Right lung (tissue), 10 donors: Measurements from ENCODE around the gene MRPL43. TPM values are rescaled to one million over a fixed set of nuclear protein-coding genes. Genes with fewer than 3 reads are reported as not detected.
"Not testable (repeated sequence)": the region's sequence is repeated elsewhere in the genome, so short reads cannot be mapped to it uniquely, and the experiment has no call there.

Experiments
- DNase-seq, 2 donors: peaks; one replicate each; pipeline ENCODE4 v3.0.0-alpha.2; 2013
- long read RNA-seq, 8 donors: transcript quantifications; one replicate each; lab custom pipeline, GENCODE V29; 2026
- polyA plus RNA-seq, 5 donors: library from polyadenylated mRNA; unstranded; fragments of 120-200 nt; gene quantifications; one replicate each; pipeline versions ENCODE4 v1.2.1 to v1.2.3, GENCODE V29; 2013; ENCODE audit warnings: inconsistent platforms in 1 of 5, low replicate concordance in 1 of 5; ENCODE audit not compliant: insufficient read length in 5 of 5, insufficient read depth in 1 of 5

Gene MRPL43
- polyA plus RNA-seq = 100 to 1,000 TPM in 2 of 5 donors, 10 to 100 TPM in 3; 72.7 to 128 (median 87.3) TPM
- long read RNA-seq, donor 1, transcript MRPL43-201 (5 exons, 747 nt) = minor isoform, 18 of 119 reads
- long read RNA-seq, donor 1, transcript MRPL43-213 (2 exons, 897 nt) = minor isoform, 11 of 119 reads
- long read RNA-seq, donor 1, transcript MRPL43-204 (6 exons, 894 nt) = minor isoform, 10 of 119 reads
- long read RNA-seq, donor 1, transcript MRPL43-203 (3 exons, 1,010 nt) = major isoform, 67 of 119 reads
- long read RNA-seq, donor 1, partial matches to known transcripts = 0 of 119 reads
- long read RNA-seq, donor 1, other reads (novel, unspliced or antisense) = 0 of 119 reads
- long read RNA-seq, donor 2, transcript MRPL43-204 (6 exons, 894 nt) = minor isoform, 9 of 57 reads
- long read RNA-seq, donor 2, transcript MRPL43-201 (5 exons, 747 nt) = minor isoform, 11 of 57 reads
- long read RNA-seq, donor 2, transcript MRPL43-203 (3 exons, 1,010 nt) = major isoform, 24 of 57 reads
- long read RNA-seq, donor 2, partial matches to known transcripts = 0 of 57 reads
- long read RNA-seq, donor 2, other reads (novel, unspliced or antisense) = 0 of 57 reads
- long read RNA-seq, donor 3, transcript MRPL43-213 (2 exons, 897 nt) = minor isoform, 5 of 73 reads
- long read RNA-seq, donor 3, transcript MRPL43-203 (3 exons, 1,010 nt) = major isoform, 50 of 73 reads
- long read RNA-seq, donor 3, transcript MRPL43-212 (2 exons, 810 nt) = minor isoform, 5 of 73 reads
- long read RNA-seq, donor 3, partial matches to known transcripts = 0 of 73 reads
- long read RNA-seq, donor 3, other reads (novel, unspliced or antisense) = 0 of 73 reads
- long read RNA-seq, donor 4, transcript MRPL43-201 (5 exons, 747 nt) = minor isoform, 12 of 70 reads
- long read RNA-seq, donor 4, transcript MRPL43-213 (2 exons, 897 nt) = minor isoform, 7 of 70 reads
- long read RNA-seq, donor 4, transcript MRPL43-203 (3 exons, 1,010 nt) = major isoform, 25 of 70 reads
- long read RNA-seq, donor 4, transcript MRPL43-204 (6 exons, 894 nt) = minor isoform, 6 of 70 reads
- long read RNA-seq, donor 4, partial matches to known transcripts = 15 of 70 reads
- long read RNA-seq, donor 4, other reads (novel, unspliced or antisense) = 0 of 70 reads
- long read RNA-seq, donor 5, transcript MRPL43-212 (2 exons, 810 nt) = minor isoform, 5 of 106 reads
- long read RNA-seq, donor 5, transcript MRPL43-213 (2 exons, 897 nt) = minor isoform, 6 of 106 reads
- long read RNA-seq, donor 5, transcript MRPL43-203 (3 exons, 1,010 nt) = major isoform, 55 of 106 reads
- long read RNA-seq, donor 5, partial matches to known transcripts = 17 of 106 reads
- long read RNA-seq, donor 5, other reads (novel, unspliced or antisense) = 17 of 106 reads
- long read RNA-seq, donor 6, transcript MRPL43-213 (2 exons, 897 nt) = minor isoform, 5 of 78 reads
- long read RNA-seq, donor 6, transcript MRPL43-212 (2 exons, 810 nt) = minor isoform, 11 of 78 reads
- long read RNA-seq, donor 6, transcript MRPL43-203 (3 exons, 1,010 nt) = major isoform, 58 of 78 reads
- long read RNA-seq, donor 6, partial matches to known transcripts = 0 of 78 reads
- long read RNA-seq, donor 6, other reads (novel, unspliced or antisense) = 0 of 78 reads
- long read RNA-seq, donor 7, transcript MRPL43-203 (3 exons, 1,010 nt) = major isoform, 13 of 37 reads
- long read RNA-seq, donor 7, transcript MRPL43-201 (5 exons, 747 nt) = minor isoform, 12 of 37 reads
- long read RNA-seq, donor 7, transcript MRPL43-204 (6 exons, 894 nt) = minor isoform, 8 of 37 reads
- long read RNA-seq, donor 7, partial matches to known transcripts = 0 of 37 reads
- long read RNA-seq, donor 7, other reads (novel, unspliced or antisense) = 0 of 37 reads
- long read RNA-seq, donor 8, transcript MRPL43-203 (3 exons, 1,010 nt) = major isoform, 17 of 67 reads
- long read RNA-seq, donor 8, partial matches to known transcripts = 47 of 67 reads
- long read RNA-seq, donor 8, other reads (novel, unspliced or antisense) = 0 of 67 reads

DNA sequence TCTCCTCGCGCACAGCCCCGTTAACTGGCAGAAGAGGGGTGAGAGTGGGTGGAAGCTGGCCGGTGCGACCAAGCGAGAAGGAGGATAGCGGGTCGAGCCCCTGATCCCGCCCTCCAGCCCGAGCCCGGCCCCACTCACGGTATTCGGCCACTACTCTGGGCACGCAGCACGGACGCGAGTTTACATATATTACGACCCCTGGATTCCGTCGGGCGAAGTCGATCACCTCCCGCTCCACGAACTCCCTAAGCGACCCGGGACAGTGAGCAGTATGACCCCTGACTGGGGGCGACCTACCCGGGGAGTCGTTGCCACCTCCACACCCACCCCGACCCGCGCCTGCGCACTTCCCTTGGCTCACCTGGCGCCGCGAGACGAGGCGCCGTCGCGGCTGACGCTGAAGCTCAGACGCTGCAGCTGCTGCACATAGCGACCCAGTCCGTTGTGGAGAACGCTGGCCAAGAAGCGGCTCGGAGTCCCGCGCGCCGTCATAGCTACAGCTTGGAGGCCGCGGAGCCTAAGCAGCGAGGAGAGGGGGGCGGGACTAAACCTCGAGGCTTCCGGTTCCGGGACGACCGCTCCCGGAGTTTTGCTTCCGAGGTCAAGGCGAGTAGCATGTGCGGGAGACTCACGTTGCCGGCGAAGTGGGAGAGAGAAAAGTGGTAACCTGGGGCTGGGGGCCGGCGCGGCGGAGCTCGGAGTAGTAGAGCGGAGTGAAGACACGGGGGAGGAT lies at the start of gene MRPL43, which contains the start of gene TWNK:
Gene MRPL43, minus strand, starts transcription at position 546 of the 733 bp plus-strand sequence. Its CDS starts 54 bp downstream, at position 492.
Gene TWNK, plus strand, starts transcription at position 592 of the 733 bp plus-strand sequence. CDS start 668 bp downstream, outside the sequence.
- peak; percentile 75 to 79 for DNase-seq

DNA sequence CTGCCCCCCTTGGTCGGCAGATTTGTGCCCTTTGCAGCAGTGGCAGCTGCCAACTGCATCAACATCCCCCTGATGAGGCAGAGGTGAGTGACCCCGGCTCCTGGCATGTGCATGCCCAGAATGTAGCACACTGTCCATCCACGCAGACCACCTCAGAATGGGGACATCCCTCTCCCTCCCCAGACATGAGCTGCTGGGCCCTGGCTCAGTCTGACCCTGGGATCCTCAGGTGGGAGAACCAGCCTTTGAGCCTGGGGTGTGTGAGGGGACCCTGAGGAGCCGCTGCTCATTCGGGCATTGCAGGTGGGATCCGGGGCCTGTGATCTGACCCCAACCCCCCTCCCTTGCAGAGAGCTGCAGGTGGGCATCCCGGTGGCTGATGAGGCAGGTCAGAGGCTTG lies 49.4 kb upstream of the MRPL43 start:
- no peak for DNase-seq

DNA sequence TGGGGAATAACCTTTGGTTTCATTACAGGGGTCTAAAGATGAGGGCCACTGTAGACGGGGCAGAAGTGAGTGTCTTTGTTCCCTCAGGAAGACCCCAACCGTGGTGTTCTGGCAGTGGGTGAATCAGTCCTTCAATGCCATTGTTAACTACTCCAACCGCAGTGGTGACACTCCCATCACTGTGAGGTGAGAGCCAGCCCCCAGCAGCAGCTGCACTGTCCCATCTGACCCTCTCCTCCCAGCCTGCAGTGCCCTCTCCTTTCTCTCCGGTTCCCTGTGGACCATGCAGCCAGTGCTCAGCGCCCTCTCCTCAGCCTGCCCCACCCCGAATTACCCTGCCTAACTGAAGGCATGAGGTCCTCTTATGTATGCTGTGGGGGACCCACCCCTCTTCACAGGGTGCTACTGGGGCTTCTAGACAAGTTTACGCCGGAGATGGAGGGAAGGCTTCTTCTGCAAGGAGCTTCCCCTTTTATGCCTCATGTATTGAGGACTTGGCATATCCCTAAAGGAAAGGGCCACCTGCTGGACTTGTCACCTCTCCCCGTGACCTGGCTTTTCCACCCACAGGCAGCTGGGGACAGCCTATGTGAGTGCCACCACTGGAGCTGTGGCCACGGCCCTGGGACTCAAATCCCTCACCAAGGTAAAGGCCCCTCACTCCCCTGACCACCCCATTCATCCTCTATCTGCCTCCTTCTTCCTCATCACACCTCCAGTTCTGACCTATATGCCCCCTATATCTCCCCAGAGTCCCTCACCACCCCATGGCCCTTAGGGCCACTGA lies 48.8 kb upstream of the MRPL43 start:
- no peak for DNase-seq

DNA sequence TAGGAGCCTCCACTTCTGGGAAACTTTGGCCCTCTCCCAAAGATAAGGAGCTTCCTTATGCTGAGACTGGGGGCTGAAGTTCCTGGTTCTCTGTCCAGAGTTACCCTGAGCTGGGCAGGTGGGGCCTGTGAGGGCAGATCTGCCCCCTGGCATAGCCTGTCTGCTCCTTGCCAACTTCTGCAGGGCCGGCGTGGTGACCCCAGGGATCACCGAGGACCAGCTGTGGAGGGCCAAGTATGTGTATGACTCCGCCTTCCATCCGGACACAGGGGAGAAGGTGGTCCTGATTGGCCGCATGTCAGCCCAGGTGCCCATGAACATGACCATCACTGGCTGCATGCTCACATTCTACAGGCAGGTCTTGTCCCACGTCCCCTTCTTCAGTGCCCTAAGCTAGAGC lies 48.0 kb upstream of the MRPL43 start:
- no peak for DNase-seq

DNA sequence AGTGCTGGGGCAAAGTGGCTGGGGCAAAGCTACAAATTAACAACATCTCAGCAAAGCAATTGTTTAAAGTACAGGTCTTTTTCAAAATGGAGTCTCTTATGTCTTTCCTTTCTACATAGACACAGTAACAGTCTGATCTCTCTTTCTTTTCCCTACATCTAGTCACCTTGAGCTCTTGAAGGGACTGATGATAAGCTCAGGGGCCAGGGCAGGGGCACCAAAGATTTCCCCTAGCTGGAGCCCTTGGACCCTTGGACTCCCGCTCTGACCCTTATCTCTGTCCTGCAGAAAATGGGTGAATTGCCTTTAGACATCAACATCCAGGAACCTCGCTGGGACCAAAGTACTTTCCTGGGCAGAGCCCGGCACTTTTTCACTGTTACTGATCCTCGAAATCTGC lies 47.1 kb upstream of the MRPL43 start:
- not testable (repeated sequence) for DNase-seq

DNA sequence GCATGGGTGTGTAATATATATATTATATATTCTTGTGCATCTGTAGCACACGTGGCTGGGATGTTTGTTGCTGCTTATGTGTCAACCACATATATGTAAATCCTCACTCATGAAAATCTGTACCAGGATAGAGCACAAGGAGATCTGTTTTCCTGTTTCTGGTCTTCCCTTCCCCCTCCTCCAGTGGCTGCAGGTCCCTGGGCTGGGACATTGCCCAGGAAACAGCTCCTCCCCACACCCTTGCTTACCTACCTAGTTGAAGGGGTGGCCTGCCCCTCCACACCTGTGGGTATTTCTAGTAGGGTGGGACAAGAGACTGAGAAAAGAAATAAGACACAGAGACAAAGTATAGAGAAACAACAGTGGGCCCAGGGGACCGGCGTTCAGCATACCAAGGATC lies 46.0 kb upstream of the MRPL43 start:
- DNase-seq = no peak

DNA sequence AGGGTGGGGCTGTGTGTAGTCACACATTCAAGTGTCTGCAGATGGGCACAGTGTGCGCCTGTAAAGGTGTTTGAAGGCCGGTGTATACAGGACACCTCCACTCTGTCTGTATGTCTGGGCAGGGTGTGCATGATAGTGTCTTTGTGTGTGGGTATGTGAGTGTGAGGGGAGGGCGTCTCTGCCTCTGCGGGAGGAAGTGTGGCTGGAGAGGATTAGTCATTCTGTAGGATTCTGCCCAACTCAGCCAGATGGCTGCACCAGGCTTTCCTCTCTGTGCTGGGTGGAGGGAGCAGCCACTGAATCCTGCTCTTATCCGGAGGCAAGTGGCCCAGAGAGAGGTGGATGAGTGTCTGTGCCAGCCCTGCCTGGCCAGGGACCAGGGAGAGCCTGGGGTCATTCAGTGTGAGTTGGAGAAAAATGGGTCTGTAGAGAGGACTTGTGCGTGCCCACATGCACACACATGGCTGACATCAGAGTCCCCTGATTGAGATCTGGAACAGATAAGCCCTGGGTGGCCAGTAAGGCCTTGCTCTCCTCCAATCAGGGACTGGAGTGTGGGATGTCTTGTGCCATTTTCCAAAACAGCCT lies 45.4 kb upstream of the MRPL43 start:
- peak; percentile 52 to 56 for DNase-seq

DNA sequence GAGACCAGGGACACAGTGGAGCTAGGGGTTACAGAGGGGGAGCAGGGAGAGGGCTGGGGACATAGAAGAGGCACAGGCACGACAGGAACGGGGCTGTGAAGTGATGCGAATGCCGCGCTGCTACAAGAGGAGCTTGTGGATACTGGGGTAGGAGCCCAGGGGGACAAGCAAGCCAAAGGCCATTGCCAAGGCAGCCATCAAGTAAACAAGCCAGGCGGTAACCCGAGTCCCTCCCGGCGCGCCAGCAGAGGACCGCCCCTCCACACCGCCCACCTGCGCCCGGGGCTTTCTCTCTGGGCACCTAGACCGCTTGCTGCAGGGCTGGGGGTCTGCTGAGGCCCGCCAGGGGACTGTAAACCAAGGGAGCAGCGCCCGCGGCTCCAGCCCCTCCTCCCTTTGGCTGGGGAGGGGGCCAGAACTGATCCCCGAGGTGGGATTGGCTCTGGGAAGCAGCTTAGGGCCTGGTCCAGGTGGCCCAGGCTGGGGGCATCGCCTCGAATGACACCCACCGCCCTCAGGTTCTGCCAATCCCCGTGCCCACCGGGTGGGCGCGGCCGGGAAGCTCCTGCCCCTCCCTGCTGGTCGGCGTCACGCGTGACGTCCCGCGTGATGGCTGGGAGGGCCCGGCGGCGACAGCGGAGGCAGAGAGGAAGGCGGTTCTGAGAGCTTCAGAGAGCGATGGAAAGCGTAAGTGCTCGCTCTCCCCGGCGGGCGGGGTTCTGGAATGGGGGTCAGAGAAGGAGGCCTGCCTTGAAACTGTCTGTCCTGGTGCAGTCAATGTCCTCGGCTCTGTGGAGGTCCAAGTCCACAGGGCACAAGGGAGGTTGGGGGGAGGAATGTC lies 44.7 kb upstream of the MRPL43 start:
- peak; percentile 81 for DNase-seq

DNA sequence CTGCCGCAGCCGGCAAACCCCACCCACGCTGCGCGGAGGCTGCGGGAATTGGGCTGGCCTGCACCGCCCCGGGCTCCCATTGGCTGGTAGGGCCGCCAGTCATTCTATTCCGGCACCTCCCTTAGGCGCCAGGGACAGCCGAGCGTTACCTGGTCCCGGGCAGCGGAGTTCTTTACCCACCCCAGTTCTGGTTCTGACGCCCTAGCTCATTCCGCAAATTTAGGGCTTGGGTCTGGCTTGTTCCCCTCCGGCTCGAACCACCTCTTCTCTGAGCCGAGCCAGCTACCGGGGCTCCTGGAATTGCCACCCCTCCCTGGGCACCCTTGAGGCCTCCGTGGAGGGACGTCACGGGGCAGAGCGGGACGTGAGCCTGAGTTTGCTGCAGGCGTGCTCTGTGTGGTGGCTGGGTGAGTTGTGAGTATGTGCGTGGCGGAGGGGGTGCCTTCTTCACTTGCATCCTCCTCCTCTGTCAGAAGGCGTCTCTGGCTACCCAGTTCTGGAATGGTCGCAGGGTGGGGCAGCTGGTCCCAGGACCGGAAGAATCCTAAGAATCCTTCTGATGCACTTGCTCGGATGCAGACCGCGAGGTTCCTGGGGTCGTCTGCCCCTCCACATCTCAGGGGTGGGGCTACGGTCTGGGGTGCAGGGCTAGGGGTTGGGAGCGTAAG lies 44.0 kb upstream of the MRPL43 start, which contains the start of the genes PDZD7 and SFXN3:
Gene PDZD7, minus strand, starts transcription at position 2 of the 668 bp plus-strand sequence. CDS start 910 bp downstream, outside the sequence.
Gene SFXN3, plus strand, starts transcription at position 107 of the 668 bp plus-strand sequence. CDS start 3,461 bp downstream, outside the sequence.
- DNase-seq = peak; percentile 83 to 85

DNA sequence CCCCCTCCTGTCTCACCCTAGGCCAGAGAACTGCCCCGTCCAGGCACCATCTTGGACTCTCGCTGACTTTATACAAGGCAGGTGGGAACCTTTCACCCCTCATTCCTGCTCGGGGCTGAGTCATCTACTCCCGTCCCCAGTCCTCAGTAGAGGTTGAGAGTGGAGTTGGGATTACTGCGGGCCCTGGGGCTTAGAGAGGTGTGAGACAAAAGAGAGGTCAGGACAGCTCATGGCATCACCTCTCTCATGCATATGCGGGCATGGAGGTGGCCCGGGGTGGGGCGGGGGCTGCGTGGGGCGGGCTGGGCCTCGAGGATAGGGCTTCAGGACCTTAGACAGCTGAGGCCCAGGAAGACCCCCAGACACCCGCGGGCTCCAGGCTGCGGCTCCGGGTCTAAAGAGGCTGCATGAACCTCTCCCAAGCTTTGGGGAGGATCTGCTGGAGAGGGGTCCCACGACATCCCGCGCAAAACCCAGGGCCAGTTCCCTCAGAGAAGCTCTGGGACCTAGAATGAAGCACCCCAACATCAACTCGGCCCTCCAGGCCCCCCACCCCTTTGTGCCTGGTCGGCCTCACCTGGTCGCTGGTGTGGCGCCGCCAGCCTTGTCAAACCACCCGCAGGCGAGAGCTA lies 43.3 kb upstream of the MRPL43 start:
- DNase-seq = no peak

DNA sequence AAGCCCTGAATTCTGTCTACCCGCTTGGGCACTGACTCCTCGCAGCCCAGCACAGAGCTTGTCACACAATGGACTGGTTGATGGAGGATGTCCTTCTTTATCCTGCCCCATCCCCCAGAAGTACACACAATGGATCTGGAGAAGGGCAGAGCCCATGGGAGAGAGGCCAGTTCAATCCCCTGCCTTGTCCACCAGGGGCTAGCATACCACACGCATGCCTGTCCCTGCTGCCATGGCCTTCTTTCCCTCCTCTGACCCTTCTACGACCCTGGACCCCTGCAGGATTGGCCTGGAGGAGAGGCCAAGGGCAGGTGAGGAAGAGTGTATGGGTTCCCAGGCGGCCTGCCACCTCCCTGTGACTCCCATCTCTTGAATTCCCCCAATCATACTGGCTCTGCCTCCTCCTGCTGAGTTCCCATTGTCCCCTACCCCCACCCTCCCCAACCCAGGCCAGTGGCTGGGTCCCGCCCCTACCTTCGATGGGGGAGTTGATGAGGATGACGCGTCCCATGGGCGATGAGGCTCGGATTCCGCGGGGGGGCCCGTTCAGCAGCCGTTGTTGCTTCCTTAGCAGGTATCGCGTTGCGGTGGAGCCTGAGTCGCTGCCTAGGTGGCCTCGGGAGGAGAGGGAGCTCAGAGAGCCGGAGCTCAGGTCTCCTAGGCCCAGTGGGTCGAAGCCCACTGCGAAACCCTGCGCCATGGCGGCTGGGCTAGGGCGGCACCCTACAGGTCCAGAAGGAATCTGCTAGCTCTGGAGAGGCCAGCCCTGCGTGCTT lies 42.4 kb upstream of the MRPL43 start:
- no peak for DNase-seq

DNA sequence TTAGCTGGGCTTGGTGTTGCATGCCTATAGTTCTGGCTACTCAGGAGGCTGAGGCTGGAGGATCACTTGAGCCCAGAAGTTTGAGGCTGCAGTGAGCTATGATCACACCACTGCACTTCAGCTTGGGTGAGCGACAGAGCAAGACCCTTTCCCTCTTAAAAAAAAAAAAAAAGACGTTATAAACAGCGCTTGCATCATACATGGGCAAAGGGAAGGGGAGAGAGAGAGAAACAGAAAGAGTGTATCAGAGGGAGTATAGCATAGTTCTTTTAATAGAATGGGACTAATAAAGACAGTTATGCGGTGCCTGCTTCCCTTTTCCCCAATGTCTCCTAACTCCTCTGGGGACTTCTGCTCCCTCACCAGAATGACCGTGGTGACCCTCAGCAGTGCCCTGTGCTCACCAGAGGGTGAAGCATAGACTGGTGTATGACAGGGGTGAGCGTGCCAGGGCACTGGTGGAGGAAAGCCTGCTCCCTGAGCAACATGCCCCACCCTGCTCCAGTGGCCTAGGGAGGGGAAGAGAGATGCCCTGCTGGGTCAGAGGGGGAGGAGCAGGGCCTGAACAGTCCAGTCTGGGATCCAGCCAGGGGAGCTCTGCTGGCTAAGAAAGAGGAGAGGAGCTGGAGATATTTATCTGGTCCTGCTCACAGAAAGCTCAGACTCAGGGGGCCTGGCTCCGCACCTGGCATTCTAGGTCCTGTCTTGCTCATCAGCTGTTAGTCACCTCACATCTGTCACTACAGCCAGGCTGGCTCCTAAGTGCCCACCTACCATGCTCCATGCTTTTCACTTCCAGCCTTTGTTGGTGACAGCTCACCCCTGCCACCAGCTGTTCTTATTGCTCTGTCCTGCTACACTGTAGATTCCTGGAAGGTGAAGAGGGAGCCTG lies 41.4 kb upstream of the MRPL43 start:
- DNase-seq = no peak

DNA sequence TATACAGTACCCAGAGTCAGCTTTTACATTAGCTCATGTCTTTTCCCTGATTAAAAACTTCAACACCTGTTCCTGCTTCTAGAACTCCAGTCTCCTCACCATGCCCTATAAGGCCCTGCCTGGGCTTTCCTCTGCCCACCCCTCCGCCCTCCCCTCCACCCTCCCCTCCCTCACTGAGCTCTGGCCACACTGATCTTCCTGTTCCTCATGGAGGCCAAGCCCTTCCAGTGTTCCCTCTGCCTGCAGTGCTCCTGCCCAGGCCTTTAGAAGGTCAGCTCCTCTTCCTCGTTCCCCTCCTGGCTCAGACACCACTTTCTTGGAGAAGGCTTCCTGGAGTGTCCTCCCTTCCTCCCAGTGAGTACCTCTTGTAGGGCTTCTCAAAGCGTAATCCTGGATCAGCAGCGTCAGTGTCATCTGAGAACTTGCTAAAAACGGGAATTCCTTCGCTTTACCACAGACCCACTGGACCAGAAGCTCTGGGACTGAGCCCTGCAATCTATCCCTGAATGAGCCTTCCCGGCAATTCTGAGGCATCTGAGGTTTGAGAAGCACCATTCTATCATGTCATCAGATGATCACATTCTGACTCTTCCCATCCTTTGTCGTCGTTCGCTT lies 39.9 kb upstream of the MRPL43 start:
- no peak for DNase-seq
